Stimulated activated naive CD8-positive, alpha-beta T cell treated with anti-CD3 and anti-CD28 coated beads, Interleukin-15, Interleukin-2, amounts not matched to agents 100 U/mL and 50 U/mL, for 24 hours (primary cell): ENCODE measurements around the gene CORO2B.
"Not testable (repeated sequence)": the region's sequence is repeated elsewhere in the genome, so short reads cannot be mapped to it uniquely, and the experiment has no call there.

Source experiments
- ATAC-seq: fragments of 150-1000 bp; cut with Tn5 transposase; one replicate; pipeline ENCODE4 v1.10.0; 2021
- DNase-seq: peaks from one replicate; pipeline ENCODE4 v3.0.0; 2021

The CORO2B gene

DNA sequence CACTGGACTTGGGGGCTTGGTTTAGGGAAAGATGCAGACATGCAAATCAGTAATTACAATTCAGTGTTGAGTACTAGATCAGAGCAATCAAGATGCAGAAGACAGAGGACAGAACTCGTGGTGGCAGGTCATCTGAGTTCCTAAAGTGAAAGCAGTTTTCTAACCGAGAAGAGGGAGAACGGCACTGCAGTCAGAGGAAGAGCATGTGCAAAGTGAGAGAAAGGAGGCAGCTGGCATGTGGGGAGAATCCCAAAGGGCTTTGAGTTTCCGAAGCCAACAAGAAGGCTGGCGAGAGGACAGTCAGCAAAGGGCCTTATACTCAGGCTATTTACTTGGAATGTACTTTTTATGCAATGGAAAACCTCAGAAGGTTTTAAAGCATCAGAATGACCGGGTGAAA is 154.9 kb downstream of the CORO2B start:
- DNase-seq (no peak), ATAC-seq (no peak)

- DNase-seq: no peak
- no peak for ATAC-seq
These were observed 155.6 kb downstream of the CORO2B start for GRCh38 chr15:68734352-68734751.

DNA sequence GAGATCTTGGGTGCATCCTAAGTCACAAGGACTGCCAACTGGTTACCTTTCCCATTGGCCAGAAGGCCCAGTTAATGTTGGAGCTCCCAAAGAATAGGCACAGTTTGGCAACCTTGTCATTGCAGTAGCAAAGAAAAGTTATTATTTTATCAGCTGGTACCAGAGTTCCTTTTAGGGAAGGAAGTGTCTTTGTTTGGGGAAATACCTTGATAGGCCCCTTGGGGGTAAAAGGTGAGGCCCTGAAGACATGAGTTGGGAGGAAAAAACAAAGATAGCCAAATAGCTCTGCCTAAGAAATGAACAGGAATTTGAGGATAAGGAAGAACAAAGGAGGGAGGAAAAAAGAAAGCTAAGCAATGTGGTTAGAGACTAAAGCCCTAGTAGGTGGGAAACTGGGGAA is 156.1 kb downstream of the CORO2B start:
- ATAC-seq (no peak), DNase-seq (no peak)

GRCh38 chr15:68735610-68736009 is 156.8 kb downstream of the CORO2B start:
- ATAC-seq: no peak

GRCh38 chr15:68739390-68740080 is 160.7 kb downstream of the CORO2B start:
- no peak for DNase-seq
- no peak for ATAC-seq

More at GRCh38 chr15:68735610-68736009, 156.8 kb downstream of the CORO2B start:
- DNase-seq: no peak

DNA sequence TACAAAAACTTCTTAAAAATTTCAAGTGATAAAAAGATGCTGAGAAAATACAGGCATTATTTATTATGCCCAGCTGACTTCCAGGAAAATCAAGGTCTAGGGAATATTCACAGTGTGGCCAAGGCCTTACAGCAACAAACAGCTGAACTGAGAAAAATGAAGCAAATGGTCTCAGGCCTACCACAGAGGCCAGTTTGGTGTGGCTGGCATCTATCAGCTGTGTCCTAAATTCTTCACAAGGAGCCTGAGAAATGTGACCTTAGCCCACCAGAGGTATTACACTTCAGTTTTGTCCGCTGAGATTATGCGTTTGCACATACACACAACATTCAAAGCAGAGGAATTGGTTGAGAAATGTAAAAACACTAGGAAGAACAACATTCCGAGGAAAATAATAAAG is 164.5 kb downstream of the CORO2B start:
- no peak for ATAC-seq
- no peak for DNase-seq

DNA sequence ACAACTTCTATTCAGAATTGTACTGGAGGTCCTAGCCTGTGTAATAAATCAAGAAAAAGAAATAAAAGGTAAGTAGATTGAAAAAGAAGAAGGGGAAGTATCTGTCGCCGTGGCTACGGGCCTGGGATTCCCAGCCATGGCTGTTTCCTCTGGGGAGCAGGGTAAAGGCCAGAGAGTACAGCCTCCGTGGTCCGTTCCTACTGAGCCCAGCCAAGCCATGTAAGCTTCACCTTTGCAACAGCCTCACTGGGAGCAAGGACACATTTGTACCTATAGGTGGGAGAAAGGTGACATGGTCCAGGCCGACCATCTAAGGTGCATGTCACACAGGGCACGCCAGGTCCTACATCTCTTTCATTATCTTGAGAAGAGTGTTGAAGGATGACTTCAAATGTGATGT is 170.6 kb downstream of the CORO2B start:
- ATAC-seq (no peak), DNase-seq (no peak)

- ATAC-seq (no peak), DNase-seq (no peak)
These were observed 171.0 kb downstream of the CORO2B start for GRCh38 chr15:68749793-68750192.

DNA sequence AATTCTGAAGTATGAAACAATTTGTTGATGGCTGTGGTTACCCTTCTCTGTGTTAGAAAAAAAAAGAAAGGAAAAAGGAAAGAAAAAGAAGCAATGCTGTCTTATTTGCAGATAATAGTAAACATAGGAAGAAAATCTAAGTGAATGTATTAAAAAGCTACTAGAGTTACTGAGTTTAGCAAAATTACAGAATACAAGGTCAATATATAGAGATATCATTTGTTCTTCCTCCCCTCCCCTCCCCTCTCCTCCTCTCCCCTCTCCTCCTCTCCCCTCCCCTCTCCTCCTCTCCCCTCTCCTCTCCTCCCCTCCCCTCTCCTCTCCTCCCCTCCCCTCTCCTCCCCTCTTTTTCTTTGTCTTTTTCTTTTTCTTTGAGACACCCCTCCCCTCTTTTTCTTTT is 172.8 kb downstream of the CORO2B start:
- ATAC-seq (no peak), DNase-seq (no peak)

DNA sequence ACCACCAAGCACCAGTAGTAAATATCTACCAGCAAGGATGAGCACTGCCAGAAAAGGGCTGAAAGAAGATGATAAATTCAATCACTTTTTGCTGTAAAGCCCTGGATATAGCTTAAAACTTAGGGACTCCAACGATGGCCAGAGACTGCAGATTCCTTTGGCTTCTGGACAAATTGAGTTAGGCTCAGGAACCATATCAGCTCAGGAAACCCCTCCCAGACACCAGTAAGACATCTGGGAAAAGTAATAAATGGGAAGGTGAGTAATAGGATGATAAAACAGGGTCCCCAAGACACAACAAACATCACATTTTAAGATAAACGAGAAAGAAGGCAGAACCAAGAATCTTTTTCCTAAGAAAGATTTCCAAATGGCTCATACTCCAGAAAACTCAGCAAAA is 176.9 kb downstream of the CORO2B start:
- ATAC-seq (no peak), DNase-seq (no peak)

- DNase-seq, ATAC-seq: not testable (repeated sequence)
These were observed 181.3 kb downstream of the CORO2B start for GRCh38 chr15:68759982-68760579.

DNA sequence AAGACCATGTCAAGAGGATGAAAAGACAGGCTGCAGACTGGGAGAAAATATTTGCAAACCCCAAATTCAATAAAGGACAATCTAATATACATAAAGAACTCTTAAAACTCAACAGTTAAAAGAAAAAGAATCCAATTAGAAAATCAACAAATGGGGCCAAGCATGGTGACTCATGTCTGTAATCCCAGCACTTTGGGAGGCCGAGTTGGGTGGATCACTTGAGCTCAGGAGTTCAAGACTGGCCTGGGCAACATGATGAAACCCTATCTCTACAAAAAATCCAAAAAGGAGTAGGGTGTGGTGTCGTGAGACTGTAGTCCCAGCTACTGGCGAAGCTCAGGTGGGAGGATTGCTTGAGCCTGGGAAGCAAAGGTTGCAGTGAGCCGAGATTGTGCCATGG is 184.3 kb downstream of the CORO2B start:
- no peak for DNase-seq
- ATAC-seq: no peak

DNA sequence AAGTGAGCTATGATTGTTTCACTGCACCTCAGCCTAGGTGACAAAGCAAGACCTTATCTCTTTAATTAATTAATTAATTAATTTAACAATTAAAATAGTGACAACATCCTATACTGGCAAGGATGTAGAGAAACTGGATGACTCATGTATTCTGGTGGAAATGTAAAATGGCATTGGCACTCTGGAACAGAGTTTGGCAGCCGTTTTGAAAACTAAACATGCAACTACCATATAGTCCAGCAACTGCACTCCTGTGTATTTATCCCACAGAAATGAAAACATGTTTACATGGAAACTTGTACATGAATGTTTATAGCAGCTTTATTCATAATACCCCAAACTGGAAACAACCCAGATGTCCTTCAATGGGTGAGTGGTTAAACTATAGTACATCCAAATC is 185.3 kb downstream of the CORO2B start:
- ATAC-seq: no peak
- no peak for DNase-seq

DNA sequence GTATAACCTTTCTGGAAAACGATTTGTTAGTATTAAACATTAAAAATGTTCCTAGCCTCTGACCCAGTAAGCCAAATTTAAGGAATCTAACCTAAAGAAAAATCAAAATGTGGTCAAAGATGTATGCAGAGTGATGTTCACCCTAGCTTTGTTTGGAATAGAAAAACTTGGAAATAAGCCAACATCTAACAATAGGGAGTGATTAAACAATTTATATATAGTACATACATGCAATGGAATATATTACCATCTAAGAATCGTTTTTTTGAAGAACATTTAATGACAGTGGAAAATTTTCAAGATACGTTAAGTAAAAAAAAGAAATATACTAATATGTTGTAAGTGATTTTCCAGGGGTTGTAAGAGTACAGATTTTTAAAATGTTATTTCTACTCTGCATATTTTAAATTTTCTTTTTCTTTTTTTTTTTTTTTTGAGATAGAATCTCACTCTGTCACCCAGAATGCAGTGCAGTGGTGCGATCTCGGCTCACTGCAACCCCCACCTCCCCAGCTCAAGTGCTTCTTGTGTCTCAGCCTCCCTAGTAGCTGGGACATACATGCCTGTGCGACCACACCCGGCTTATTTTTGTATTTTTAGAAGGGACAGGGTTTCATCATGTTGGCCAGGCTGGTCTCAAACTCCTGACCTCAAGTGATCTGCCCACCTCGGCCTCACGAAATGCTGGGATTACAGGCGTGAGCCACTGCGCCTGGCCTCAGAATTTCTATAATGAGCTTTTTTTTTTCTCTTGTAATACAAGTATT is 187.0 kb downstream of the CORO2B start:
- no peak for DNase-seq
- ATAC-seq: no peak

DNA sequence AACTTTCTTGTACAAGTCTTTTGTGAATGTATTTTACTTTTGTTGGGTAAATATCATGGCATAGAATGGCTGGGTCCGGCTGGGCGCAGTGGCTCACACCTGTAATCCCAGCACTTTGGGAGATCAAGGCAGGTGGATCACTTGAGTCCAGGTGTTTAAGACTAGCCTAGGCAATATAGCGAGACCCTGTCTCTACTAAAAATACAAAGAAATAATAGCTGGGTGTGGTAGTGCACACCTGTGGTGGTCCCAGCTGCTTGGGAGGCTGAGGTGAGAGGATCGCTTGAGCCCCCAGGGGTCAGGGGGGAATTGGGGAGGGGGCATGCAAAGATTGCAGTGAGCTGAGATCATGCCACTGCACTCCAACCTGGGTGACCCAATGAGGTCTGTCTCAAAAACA is 189.0 kb downstream of the CORO2B start:
- DNase-seq (no peak), ATAC-seq (no peak)

- DNase-seq: no peak
- peak; percentile 32 for ATAC-seq
These were observed 189.5 kb downstream of the CORO2B start for GRCh38 chr15:68768321-68768720.

DNA sequence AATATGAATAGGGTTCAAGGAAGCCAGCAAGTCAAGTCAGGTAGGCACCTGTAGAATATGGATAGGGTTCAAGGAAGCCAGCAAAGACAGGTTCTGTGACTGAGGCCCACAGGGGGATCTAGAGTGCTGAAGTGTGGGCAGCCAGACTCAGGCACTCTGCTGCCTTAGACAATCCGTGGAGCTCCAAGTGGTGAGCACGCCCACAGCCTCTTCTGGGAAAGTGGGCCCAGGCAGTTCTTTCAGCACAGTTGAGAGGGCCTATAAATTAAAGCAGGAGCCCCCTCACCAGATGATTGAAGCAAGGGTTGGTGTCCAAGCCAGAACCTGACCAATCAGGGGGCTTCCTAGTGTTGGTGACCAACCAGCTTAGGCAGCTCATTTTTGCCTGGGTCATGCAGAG is 190.9 kb downstream of the CORO2B start:
- DNase-seq (no peak), ATAC-seq (no peak)

DNA sequence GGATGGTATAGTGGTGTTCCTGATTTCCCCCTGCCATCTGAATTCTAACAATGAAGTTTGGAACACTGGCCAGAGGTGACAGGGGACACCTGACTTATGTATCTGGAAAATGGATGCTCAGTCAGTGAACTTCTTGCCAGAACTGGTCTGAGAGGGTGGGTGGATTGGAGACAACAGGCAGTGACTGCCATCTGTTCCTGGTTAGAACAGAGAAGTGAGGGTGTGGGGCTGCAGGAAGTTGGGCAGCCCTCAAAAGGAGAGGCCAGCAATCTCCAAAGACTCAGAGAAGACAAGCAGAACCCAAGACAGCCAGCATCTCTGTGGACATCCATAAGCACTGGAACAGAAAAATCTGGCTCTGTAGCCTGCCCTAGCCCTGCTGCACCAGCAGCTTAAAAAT is 191.4 kb downstream of the CORO2B start:
- no peak for ATAC-seq
- DNase-seq: no peak

DNA sequence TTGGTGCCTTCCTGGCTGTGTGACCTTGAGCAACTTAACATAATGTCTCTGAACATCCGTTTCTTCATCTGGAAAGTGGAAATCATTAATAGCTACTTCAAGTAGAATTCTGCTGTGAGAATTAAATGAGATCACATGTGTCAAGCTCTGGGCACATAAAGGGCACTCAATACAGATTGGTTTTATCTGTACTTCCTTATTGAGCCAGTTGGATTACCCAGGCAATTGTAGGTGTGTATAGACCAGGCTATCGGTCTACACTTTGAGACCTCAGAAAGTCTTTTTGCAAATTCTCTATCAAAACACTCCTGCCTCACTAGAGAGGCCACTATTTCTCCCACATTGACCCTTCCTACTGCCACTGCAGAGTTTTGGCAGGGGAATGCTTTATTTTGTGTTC is 194.2 kb downstream of the CORO2B start:
- DNase-seq (no peak), ATAC-seq (no peak)

GRCh38 chr15:68774120-68774519 is 195.3 kb downstream of the CORO2B start:
- DNase-seq (no peak), ATAC-seq (no peak)

DNA sequence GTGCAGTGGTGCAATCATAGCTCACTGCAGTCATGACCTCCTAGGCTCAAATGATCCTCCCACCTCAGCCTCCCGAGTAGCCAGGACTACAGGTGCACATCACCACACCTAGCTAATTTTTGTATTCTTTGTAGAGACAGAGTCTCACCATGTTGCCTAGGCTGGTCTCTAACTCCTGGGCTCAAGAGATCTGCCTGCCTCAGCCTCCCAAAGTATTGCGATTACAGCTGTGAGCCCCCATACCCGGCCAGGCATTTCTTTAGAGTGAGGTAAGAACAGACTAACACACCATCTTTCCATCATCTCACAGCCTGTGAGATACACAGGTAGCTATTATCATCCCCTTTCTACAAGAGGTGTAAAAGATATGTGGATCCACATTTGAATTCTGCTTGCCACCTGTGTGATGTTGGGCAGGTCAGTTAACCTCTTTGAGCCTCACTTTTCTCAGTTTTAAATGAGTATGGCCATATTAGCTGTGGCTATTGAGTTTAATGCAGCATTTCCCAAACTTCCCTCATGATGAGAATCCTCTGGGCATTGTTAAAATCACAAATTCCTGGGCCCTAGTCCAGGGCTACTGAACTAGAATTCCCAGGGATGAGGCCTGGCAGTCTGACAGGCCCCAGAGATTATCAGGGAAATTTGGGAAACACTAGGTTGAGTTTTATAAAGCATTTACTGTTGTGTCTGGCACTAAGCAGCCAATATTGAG is 195.9 kb downstream of the CORO2B start:
- no peak for DNase-seq
- ATAC-seq: no peak

DNA sequence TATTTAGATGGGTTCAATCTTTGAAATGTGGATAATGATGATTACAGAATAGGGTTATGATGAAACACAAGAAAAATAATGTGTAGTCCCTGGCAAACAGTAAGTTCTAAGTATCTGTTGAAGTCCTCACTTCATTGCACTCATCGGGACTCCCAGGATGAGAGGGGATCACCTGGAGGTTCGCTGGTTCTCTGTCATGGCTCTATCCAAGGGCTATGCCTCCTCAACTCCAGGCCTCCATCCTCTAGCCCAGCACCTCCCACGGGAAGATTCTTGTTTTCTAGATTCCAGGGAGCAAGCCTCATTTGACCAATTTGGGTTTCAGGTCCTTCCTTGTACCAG is 196.4 kb downstream of the CORO2B start:
- DNase-seq (no peak), ATAC-seq (no peak)
